ENCODE measurements around the gene ABCB8.
"Not testable (repeated sequence)": the region's sequence is repeated elsewhere in the genome, so short reads cannot be mapped to it uniquely, and the experiment has no call there.

DNA sequence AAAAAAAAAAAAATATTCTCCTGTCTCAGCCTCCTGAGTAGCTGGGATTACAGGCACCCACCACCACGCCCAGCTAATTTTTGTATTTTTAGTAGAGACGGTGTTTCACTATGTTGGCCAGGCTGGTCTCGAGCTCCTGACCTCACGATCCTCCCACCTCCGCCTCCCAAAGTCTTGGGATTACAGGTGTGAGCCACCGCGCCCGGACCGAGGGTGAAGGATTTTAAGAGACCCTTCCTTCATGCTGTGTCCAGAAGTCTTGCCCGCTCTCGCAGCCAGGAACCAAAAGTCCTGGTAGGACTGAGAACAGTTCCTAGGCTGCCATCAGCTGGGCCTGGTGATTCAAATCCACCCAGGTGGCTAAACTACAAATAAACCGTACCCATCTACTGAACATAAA is 16.6 kb upstream of the ABCB8 start:
- TF ChIP-seq GATA1 (IDR thresholded peaks at IDR 0.05; ENCODE audit: low read depth, low read length); POLR2A (IDR thresholded peaks at IDR 0.05; ENCODE audit: low read length): not testable (repeated sequence)
